ENCODE data around the gene ARHGAP5. TPM values are rescaled to one million over a fixed set of nuclear protein-coding genes. Genes with fewer than 3 reads are reported as not detected.

The ARHGAP5 gene
- total RNA-seq, 1 experiment from 2014 or later, result 66.9 TPM

DNA sequence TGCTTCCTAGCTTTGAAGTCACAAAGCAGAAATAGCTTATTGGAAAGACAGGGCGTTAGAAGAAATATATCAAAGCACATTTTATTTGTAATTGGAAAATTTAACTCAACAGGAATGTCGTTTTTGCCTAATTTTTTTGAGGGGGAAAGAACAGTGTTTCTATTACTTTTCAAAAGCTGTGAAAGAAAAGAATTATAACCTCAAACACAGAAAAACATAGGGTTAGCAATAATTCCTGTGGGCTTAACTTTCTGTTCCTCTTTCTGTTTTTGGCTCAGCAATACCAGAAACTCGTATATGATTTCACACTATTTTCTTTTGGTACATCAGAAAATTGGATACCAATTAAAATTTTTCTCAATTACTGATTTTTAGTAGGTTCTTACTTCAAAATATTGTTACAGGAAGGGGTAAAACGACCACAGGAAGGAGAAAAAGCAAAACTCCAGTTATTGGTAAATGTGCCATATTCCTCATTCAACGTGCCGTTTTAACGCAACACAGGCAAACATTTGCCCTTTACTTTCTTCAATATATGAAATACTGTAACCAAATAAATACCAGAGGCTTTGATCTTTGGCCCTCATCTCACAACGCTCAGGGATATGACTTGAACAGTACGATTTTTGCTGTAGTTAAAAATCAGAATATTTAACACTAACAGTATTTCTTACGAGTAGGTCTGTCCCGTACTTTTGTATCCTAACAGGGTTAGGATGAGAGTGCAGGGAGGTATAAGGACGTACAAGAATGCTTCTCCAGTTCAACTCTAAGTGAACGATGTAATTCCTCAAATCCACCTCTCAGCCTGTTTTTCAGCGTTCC lies 123.5 kb downstream of the ARHGAP5 start:
- ChIA-PET CTCF (no interaction called here), POLR2A (no interaction called here)
- TF ChIP-seq, protein P1, sequence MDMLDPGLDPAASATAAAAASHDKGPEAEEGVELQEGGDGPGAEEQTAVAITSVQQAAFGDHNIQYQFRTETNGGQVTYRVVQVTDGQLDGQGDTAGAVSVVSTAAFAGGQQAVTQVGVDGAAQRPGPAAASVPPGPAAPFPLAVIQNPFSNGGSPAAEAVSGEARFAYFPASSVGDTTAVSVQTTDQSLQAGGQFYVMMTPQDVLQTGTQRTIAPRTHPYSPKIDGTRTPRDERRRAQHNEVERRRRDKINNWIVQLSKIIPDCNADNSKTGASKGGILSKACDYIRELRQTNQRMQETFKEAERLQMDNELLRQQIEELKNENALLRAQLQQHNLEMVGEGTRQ (CRISPR knock-in tag; IDR thresholded peaks at IDR 0.05), result no peak
- TF ChIP-seq ZNF423 (CRISPR knock-in tag; IDR thresholded peaks at IDR 0.05), result no peak
- no peak for TF ChIP-seq ESRRA (CRISPR knock-in tag; IDR thresholded peaks at IDR 0.05; ENCODE audit: borderline replicate concordance)
- TF ChIP-seq, protein P2, sequence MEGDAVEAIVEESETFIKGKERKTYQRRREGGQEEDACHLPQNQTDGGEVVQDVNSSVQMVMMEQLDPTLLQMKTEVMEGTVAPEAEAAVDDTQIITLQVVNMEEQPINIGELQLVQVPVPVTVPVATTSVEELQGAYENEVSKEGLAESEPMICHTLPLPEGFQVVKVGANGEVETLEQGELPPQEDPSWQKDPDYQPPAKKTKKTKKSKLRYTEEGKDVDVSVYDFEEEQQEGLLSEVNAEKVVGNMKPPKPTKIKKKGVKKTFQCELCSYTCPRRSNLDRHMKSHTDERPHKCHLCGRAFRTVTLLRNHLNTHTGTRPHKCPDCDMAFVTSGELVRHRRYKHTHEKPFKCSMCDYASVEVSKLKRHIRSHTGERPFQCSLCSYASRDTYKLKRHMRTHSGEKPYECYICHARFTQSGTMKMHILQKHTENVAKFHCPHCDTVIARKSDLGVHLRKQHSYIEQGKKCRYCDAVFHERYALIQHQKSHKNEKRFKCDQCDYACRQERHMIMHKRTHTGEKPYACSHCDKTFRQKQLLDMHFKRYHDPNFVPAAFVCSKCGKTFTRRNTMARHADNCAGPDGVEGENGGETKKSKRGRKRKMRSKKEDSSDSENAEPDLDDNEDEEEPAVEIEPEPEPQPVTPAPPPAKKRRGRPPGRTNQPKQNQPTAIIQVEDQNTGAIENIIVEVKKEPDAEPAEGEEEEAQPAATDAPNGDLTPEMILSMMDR (IDR thresholded peaks at IDR 0.05), result no peak
- H3K27me3 Mint-ChIP-seq (ENCODE audit: low read depth), result peaks cover 15% of the 10 kb centered on the region
- peaks cover 10% of the 10 kb centered on the region for H3K4me1 Mint-ChIP-seq
- H3K36me3 Mint-ChIP-seq, result no peaks in the 10 kb centered on the region
- DNase-seq (ENCODE audit: low spot score) (no peak), ATAC-seq (no peak)
- no peaks in the 10 kb centered on the region for H3K9me3 Mint-ChIP-seq
- peak overlapping the region; percentile 94 for H3K4me3 Mint-ChIP-seq
- peak overlapping the region; percentile 96 for H3K27ac Mint-ChIP-seq

DNA sequence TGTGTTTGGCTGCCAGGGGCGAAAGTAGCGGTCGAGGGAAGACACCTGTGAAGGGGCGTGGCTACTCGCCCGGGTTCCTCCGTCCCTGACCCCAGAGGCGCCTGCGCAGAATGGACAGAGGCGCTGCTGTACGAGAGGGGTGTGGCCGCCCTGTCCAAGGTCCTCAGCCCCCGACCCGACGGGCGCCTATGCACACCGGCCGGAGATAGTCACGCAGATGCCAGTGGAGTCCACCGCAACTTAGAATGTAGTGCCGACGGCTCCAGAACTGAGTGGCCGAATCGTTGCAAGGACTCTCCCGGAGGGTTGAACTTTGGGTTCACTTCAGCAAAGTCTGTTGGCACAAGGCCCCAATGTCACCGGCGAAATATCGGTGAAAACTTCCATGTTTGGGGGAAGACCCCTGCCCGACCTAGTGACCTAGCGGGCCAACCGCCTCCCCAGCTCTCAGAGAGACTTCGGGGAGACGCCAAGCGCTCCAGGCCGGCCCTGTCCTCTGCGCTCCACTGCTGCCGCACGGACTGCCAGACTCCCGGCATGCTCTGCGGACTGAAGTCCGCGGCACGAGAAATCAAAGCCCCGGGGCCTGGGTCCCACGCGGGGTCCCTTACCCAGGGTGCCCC lies 124.2 kb downstream of the ARHGAP5 start:
- Mint-ChIP-seq H3K36me3 (no peaks in the 10 kb centered on the region), H3K27ac (peak overlapping the region; percentile 96), H3K4me1 (peaks cover 15% of the 10 kb centered on the region), H3K27me3 (ENCODE audit: low read depth) (peaks cover 15% of the 10 kb centered on the region), H3K9me3 (no peaks in the 10 kb centered on the region), H3K4me3 (peak overlapping the region; percentile 94)
- ChIA-PET POLR2A (interaction anchor here (2.3 kb wide), 1 partner anchor 125 kb away, joined by 11 read pairs; the partner anchor contains the start of gene ARHGAP5), CTCF (no interaction called here)
- ATAC-seq, result peak; percentile 86
- peak; percentile 97 for DNase-seq (ENCODE audit: low spot score)
- no peak for TF ChIP-seq NFYB (CRISPR knock-in tag; conservative IDR thresholded peaks at IDR 0.05; ENCODE audit: low read depth)
- TF ChIP-seq ZNF512 (CRISPR knock-in tag; IDR thresholded peaks at IDR 0.05; ENCODE audit: borderline replicate concordance), result no peak
- TF ChIP-seq GRHL2 (CRISPR knock-in tag; IDR thresholded peaks at IDR 0.05; ENCODE audit: insufficient replicate concordance, severe bottlenecking), result no peak
- TF ChIP-seq FOXP1 (CRISPR knock-in tag; IDR thresholded peaks at IDR 0.05; ENCODE audit: borderline replicate concordance), result no peak
- TF ChIP-seq ZNF423 (CRISPR knock-in tag; IDR thresholded peaks at IDR 0.05), result no peak
- no peak for TF ChIP-seq NFATC4 (CRISPR knock-in tag; IDR thresholded peaks at IDR 0.05)
- no peak for TF ChIP-seq ARID4B (CRISPR knock-in tag; IDR thresholded peaks at IDR 0.05; ENCODE audit: borderline replicate concordance)
- TF ChIP-seq ZNF317 (CRISPR knock-in tag; IDR thresholded peaks at IDR 0.05; ENCODE audit: borderline replicate concordance, low read depth), result no peak
- no peak for TF ChIP-seq TP53 (CRISPR knock-in tag; IDR thresholded peaks at IDR 0.05)
- no peak for TF ChIP-seq ZBTB21 (CRISPR knock-in tag; IDR thresholded peaks at IDR 0.05; ENCODE audit: borderline replicate concordance)
- no peak for TF ChIP-seq IRF2 (CRISPR knock-in tag; IDR thresholded peaks at IDR 0.05; ENCODE audit: borderline replicate concordance, low read depth)
- TF ChIP-seq ATF2 (CRISPR knock-in tag; IDR thresholded peaks at IDR 0.05; ENCODE audit: borderline replicate concordance, low read depth), result no peak
- no peak for TF ChIP-seq CDX4 (CRISPR knock-in tag; IDR thresholded peaks at IDR 0.05; ENCODE audit: borderline replicate concordance)
- TF ChIP-seq HMGXB4 (CRISPR knock-in tag; IDR thresholded peaks at IDR 0.05), result peak; percentile 81; the same call in 1 of the 2 replicates
- TF ChIP-seq, protein P3, sequence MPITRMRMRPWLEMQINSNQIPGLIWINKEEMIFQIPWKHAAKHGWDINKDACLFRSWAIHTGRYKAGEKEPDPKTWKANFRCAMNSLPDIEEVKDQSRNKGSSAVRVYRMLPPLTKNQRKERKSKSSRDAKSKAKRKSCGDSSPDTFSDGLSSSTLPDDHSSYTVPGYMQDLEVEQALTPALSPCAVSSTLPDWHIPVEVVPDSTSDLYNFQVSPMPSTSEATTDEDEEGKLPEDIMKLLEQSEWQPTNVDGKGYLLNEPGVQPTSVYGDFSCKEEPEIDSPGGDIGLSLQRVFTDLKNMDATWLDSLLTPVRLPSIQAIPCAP (CRISPR knock-in tag; IDR thresholded peaks at IDR 0.05), result no peak
